Measurements from ENCODE around the gene EDEM1.

EDEM1 gene

GRCh38 chr3:5251196-5251583 is 63.7 kb downstream of the EDEM1 start:
- no peak for TF ChIP-seq CTCF (IDR thresholded peaks at IDR 0.05; ENCODE audit: extremely low read depth, missing control alignments)
- DNase-seq (ENCODE audit: low spot score) = no peak

DNA sequence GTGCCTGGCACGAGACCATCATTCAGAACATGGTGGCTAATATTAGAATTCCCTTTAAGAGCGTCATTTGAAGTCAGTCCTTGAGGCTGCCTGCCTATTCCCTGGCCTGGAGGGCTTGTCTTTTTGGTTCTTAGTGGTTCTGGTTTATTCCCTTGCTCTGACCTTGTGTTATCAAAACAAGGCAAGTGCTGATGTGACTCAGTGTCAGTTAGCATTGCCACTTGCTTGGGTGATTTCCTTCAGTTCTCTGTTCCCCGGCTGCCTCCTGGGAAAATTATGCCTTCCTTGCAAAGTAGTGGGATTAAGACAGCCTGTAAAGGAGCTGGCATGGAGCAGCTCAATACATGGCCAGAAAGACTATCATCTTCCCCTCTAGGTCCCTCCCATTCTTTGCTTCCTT is 64.6 kb downstream of the EDEM1 start:
- TF ChIP-seq CTCF (IDR thresholded peaks at IDR 0.05; ENCODE audit: extremely low read depth, missing control alignments) = no peak

GRCh38 chr3:5254281-5255048 is 67.0 kb downstream of the EDEM1 start:
- no peak for DNase-seq (ENCODE audit: low spot score)
- TF ChIP-seq CTCF (IDR thresholded peaks at IDR 0.05; ENCODE audit: extremely low read depth, missing control alignments) = no peak

More for the DNA sequence above, 64.6 kb downstream of the EDEM1 start:
- DNase-seq (ENCODE audit: low spot score) = no peak

- no peak for TF ChIP-seq CTCF (IDR thresholded peaks at IDR 0.05; ENCODE audit: extremely low read depth, missing control alignments)
- no peak for DNase-seq (ENCODE audit: low spot score)
These were observed 68.2 kb downstream of the EDEM1 start for GRCh38 chr3:5255404-5256344.

DNA sequence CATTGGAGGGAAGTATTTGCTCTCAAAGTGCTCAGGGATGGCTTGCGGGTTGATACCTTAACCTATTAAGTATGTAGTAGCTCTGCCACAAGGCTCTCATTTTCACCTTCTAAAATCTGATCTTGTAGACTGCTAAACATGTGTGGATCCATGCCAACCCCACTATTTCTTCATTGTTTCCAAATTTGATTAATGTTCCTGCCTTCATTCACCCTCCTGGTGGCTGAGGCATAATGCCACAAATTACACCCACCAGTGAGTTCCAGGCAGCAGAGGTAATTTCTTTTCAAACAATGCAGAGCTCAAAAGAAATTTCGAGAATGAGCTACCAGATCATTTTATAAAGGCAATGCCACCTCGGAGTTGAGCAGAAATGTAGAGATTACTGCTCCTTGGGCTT is 71.0 kb downstream of the EDEM1 start:
- no peak for TF ChIP-seq CTCF (IDR thresholded peaks at IDR 0.05; ENCODE audit: extremely low read depth, missing control alignments)
- DNase-seq (ENCODE audit: low spot score) = no peak

- DNase-seq (ENCODE audit: low spot score) = no peak
These were observed 73.5 kb downstream of the EDEM1 start for GRCh38 chr3:5260992-5261501.

More at GRCh38 chr3:5260992-5261501, 73.5 kb downstream of the EDEM1 start:
- no peak for TF ChIP-seq CTCF (IDR thresholded peaks at IDR 0.05; ENCODE audit: extremely low read depth, missing control alignments)

All from GM20000 (cell line).